ENCODE measurements around the gene ARL14EP. TPM values are rescaled to one million over a fixed set of nuclear protein-coding genes. Genes with fewer than 3 reads are reported as not detected.

ARL14EP gene
- total RNA-seq: 29.7 and 48.0 TPM in 2 replicates

DNA sequence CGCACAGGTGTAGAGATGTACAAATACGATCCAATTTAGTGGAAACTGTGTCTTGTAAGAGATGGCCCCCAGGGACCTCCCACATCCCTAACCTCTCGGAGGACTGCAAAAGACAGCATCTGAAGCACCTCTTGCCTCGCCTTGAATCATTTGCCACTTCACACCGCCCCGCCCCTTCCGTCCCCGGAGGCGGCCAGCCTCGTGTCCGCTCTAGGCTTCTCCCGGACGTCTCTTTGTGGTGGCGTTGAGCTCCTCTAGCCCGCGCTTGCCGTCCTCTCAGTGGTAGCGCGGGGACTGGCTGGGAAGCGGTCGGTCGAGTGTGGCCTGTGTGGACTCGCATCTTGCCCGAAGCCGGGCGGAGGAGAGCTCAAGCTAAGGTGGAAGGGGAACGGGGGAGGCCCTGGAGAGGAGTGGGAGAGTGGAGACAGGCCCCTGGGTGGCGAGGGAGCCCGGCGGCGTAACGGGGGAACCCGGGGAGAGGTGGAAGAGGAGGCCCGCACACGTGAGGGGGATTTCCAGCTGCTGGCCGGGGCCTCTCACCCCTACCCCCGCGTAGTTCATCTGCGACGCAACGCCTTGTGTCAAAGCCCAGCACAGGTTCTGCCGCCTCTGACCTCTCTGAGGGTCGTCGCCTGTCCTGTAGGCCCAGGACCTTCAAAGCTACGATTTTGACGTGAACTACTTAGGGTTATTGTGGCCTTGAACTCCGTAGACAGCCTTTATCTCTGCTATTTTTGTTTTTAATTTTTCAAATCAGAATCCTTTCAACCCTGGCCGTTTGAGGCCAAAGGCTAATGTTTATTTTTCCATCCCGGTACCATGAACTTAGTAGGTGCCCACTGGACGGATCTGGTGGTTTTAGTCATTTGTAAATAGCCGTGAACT, at the start of gene ARL14EP:
ARL14EP (plus strand) TSS at position 279 of the 885 bp plus-strand sequence. CDS start 7,845 bp downstream, outside the sequence.
- H3K79me2 ChIP-seq (ENCODE audit: insufficient read depth, low read length): peaks cover 48% of the 10 kb centered on the region
- TF ChIP-seq, protein P1, sequence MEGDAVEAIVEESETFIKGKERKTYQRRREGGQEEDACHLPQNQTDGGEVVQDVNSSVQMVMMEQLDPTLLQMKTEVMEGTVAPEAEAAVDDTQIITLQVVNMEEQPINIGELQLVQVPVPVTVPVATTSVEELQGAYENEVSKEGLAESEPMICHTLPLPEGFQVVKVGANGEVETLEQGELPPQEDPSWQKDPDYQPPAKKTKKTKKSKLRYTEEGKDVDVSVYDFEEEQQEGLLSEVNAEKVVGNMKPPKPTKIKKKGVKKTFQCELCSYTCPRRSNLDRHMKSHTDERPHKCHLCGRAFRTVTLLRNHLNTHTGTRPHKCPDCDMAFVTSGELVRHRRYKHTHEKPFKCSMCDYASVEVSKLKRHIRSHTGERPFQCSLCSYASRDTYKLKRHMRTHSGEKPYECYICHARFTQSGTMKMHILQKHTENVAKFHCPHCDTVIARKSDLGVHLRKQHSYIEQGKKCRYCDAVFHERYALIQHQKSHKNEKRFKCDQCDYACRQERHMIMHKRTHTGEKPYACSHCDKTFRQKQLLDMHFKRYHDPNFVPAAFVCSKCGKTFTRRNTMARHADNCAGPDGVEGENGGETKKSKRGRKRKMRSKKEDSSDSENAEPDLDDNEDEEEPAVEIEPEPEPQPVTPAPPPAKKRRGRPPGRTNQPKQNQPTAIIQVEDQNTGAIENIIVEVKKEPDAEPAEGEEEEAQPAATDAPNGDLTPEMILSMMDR (IDR thresholded peaks at IDR 0.05; ENCODE audit: extremely low read depth, low read depth, low read length): no peak
- H3K4me3 ChIP-seq (ENCODE audit: insufficient read depth, low read length): peak within 1 kb of the TSS; percentile 84
- H3K27ac ChIP-seq (ENCODE audit: low read depth, low read length): peak within 1 kb of the TSS; percentile 92
- peak; percentile 79 for DNase-seq (ENCODE audit: insufficient read length, low spot score, missing footprints)
- H2AFZ ChIP-seq (ENCODE audit: low read length): peak within 1 kb of the TSS; percentile 91
- H3K27me3 ChIP-seq (ENCODE audit: insufficient read depth, low read length): no peaks in the 10 kb centered on the region
- peaks cover 32% of the 10 kb centered on the region for H3K4me1 ChIP-seq (ENCODE audit: insufficient read depth, low read length)
- no peaks in the 10 kb centered on the region for H4K20me1 ChIP-seq (ENCODE audit: insufficient read depth, low read length)
- no peaks in the 10 kb centered on the region for H3K36me3 ChIP-seq (ENCODE audit: insufficient read depth, low read length)
- peak within 1 kb of the TSS; percentile 83 for H3K4me2 ChIP-seq (ENCODE audit: insufficient read depth, low read length)
- no peaks in the 10 kb centered on the region for H3K9me3 ChIP-seq (ENCODE audit: low read depth, low read length)

DNA sequence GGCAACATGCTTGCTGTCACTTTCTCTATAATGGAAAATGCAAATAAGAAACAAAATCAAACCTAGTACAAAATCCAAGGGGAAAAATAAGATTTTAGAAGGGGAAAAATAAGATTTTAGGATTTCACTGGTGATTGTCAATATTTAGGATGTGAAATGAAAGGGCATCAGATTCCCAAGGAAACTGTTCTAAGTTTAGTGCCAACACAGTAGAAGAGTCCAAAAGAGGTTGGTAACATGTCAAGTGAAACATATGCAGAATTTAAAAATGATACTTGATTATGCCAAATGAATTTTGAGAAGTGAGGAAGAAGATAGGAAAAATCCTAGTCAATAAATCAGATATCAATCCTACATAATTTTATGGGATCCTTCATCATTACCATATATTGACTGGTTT, 45.7 kb upstream of the ARL14EP start:
- no peak overlapping the region for H2AFZ ChIP-seq (ENCODE audit: low read length)
- H3K36me3 ChIP-seq (ENCODE audit: insufficient read depth, low read length): no peaks in the 10 kb centered on the region
- H3K27me3 ChIP-seq (ENCODE audit: insufficient read depth, low read length): no peaks in the 10 kb centered on the region
- no peak overlapping the region for H3K4me2 ChIP-seq (ENCODE audit: insufficient read depth, low read length)
- H3K79me2 ChIP-seq (ENCODE audit: insufficient read depth, low read length): no peaks in the 10 kb centered on the region
- no peaks in the 10 kb centered on the region for H3K9me3 ChIP-seq (ENCODE audit: low read depth, low read length)
- no peak overlapping the region for H3K4me3 ChIP-seq (ENCODE audit: insufficient read depth, low read length)
- no peaks in the 10 kb centered on the region for H3K4me1 ChIP-seq (ENCODE audit: insufficient read depth, low read length)
- DNase-seq (ENCODE audit: insufficient read length, low spot score, missing footprints): no peak
- H3K27ac ChIP-seq (ENCODE audit: low read depth, low read length): no peak overlapping the region
- H4K20me1 ChIP-seq (ENCODE audit: insufficient read depth, low read length): no peaks in the 10 kb centered on the region
- TF ChIP-seq, protein P1 (IDR thresholded peaks at IDR 0.05; ENCODE audit: extremely low read depth, low read depth, low read length): no peak

GRCh38 chr11:30279796-30280195, 43.1 kb upstream of the ARL14EP start:
- no peaks in the 10 kb centered on the region for H3K27me3 ChIP-seq (ENCODE audit: insufficient read depth, low read length)
- no peak overlapping the region for H3K27ac ChIP-seq (ENCODE audit: low read depth, low read length)
- no peak overlapping the region for H2AFZ ChIP-seq (ENCODE audit: low read length)
- H4K20me1 ChIP-seq (ENCODE audit: insufficient read depth, low read length): no peaks in the 10 kb centered on the region
- TF ChIP-seq, protein P1 (IDR thresholded peaks at IDR 0.05; ENCODE audit: extremely low read depth, low read depth, low read length): no peak
- H3K4me1 ChIP-seq (ENCODE audit: insufficient read depth, low read length): no peaks in the 10 kb centered on the region
- H3K79me2 ChIP-seq (ENCODE audit: insufficient read depth, low read length): no peaks in the 10 kb centered on the region
- no peak overlapping the region for H3K4me3 ChIP-seq (ENCODE audit: insufficient read depth, low read length)
- H3K9me3 ChIP-seq (ENCODE audit: low read depth, low read length): no peaks in the 10 kb centered on the region
- no peak overlapping the region for H3K4me2 ChIP-seq (ENCODE audit: insufficient read depth, low read length)
- DNase-seq (ENCODE audit: insufficient read length, low spot score, missing footprints): no peak
- no peaks in the 10 kb centered on the region for H3K36me3 ChIP-seq (ENCODE audit: insufficient read depth, low read length)
